Islet precursor cell (in vitro differentiated cells): ENCODE results near the gene ZNF778.
"Not testable (repeated sequence)": the region's sequence is repeated elsewhere in the genome, so short reads cannot be mapped to it uniquely, and the experiment has no call there.

Source experiments
- DNase-seq: peaks from one replicate; pipeline ENCODE4 v3.0.0-alpha.2; 2018

The ZNF778 gene

DNA sequence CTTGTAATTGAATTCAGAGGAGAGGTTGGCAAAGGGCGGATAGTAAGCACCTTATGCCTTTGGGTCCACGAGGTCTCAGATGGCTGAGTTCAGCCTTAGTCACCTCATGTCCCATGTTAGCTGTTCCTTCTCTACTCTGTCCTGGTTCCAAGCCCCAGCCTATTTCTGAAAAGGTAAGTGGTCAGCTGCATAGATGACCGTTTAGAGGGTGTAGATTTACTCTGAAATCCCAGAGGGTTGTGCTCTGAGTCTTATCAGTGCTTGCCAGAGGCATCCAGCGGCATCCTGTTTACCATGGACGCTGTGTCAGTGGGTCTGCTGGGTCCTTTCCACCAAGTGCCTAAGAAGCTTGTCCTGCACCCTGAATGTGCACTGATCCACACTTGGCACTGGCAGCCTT, 1.9 kb downstream of the ZNF778 start:
- DNase-seq, result no peak

DNA sequence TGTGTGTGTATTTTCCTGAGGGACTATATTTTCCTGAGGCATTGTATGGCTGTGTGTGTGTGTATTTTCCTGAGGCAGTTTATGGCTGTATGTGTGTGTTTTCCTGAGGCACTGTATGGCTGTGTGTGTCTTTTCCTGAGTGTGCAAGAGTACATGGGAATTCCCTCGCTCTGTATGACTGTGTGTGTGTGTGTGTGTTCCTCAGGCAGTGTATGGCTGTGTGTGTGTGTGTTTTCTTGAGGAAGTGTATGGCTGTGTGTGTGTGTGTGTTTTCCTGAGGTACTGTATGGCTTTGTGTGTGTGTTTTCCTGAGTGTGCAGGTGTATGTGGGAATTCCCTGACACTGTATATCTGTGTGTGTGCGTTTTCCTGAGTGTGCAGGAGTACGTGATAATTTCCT, 4.1 kb downstream of the ZNF778 start:
- no peak for DNase-seq

DNA sequence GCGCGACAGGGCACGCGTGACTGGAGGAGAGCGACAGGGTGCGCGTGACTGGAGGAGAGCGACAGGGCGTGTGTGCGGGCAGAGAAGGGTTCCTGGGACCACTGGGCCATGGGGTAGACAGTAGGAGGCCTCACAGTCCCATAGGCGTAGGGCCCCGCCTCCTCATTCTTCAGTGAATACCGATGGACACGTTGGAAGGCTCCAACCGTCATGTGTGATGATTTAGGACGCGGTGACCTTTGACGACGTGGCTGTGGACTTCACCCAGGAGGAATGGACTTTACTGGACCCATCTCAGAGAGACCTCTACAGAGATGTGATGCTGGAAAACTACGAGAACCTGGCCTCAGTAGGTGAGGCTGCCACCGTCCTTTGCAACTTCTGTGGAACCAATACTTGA, 5.4 kb downstream of the ZNF778 start:
- no peak for DNase-seq

DNA sequence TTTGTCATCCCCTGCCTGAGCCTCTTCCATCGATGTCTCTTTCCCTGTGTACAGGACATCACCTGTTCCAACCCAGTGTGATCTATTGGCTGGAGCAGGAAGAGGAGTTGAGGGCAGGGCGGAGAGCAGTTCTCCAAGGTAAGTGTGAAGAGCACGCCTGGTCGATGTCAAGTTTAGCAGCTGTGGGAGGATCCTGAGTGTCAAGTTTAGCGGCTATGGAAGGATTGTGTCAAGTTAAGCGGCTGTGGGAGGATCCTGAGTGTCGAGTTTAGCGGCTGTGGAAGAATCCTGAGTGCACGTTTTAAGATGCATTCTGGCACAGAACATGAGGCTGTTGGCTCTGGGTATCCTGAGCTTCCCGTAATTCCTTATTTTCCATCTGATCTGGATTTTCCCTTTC, 7.2 kb downstream of the ZNF778 start:
- no peak for DNase-seq

DNA sequence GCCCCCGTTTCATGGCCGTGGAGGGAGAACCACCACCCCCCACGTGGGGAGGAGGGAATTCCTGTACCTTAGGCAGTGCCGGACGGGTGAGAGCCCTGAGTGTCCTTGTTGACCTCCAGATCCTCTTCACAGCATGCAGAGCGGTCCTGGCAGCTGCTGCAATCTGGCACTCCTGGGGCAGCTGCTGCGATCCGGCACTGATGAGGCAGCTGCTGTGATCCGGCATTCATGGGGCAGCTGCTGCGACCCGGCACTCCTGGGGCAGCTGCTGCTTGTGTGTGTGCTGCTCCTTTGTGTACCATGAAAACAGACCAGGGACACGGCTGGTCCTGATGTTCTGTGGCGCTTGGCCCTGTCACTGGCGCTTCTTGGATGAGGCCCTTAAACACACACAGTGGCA, 12.8 kb downstream of the ZNF778 start:
- no peak for DNase-seq

DNA sequence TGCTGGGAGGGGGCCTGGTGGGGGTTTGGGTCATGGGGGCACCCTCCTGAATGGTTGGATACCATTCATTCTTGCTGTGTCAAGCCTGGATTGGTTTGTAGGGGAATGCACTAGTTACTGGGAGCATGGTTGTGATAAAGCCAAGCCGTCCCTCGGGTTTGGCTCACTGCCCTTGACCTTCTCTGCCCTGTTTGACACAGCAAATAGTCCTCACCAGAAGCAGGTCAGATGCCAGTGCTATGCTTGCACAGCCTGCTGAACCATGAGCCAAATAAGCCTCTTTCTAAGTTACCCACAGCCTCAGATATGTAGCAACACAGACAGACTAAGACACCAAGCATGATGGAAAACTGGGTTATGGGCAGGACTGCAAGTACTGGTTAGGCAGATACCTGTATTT, 14.6 kb downstream of the ZNF778 start:
- no peak for DNase-seq

DNA sequence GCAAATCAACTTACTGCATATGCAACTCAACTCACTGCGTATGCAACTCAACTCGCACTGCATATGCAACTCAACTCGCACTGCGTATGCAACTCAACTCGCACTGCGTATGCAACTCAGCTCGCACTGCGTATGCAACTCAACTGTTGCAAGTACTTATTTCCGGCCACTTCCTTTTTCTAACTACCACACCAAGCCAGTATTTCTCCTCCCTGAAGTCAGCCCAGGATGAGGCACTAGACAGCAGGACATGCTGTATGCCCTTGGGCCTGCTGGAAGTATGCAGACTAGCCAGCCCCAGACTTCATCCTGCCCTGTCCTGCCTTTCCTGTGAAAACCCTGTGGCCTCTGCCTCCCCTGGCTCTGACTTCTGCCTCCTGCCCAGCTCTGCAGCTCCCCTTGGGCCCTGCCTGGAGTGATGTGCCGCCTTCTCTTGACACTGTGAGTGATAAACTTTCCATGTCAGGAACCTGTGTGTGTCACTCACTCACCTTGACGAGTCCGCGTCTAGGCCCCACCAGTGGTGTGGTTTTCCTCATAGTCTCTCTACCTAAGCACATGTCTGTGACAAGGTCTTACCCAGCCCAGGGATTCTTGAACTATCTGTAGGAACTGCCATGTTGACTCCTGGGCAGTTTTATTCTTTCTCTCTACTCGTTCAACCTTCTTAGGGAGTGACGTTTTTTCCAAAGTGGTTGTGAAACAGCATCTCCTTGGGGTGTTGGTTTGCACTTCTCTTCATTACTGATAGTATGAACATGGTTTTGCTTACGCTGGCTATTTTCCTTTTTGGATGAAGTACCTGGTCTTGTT, 16.4 kb downstream of the ZNF778 start:
- no peak for DNase-seq

DNA sequence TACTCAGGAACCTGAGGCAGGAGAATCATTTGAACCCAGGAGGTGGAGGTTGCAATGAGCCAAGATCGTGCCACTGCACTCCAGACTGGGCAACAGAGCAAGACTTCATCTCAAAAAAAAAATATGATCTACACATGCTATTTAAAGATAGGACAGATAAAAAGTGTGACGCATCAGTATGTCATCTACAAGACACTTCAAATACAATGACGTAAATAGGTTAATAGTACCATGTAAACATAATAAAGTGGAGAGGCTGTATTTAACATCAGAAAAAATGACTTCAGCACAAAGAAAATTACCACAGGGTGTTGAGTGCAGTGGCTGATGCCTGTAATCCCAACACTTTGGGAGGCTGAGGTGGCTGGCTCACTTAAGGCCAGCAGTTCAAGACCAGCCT, 20.2 kb downstream of the ZNF778 start:
- DNase-seq, result no peak

DNA sequence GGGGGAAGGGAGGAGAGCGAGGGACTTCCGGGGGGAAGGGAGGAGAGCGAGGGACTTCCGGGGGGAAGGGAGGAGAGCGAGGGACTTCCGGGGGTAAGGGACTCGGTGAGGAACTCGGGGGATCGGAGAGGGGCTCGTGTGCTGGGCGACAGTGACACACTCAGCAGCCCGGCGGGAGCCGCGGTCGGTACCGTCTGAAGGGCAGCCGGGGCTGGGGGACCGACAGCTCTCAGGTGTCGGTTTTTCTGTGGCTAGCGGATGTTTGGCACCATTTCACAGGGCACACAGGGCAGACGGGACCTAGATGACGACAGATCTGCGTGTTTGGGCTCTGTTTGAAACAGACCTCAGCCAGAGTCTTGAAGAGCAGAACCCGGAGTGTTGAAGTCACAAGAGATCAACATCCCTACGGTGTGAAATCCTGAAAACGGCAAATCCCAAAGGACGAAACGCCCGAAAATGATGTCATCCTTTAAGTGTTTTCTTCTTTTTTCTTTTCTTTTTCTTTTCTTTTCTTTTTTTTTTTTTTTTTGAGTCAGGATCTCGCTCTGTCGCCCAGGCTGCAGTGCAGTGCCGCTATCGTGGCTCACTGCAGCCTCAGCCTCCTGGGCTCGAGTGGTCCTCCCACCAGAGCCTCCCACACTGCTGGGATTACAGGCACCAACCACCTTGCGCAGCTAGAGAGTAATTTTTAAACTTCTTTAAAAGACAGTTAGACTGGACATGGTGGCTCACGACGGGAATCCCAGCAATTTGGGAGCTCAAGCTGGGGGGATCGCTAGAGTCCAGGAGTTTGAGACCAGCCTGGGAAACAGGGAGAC, 23.9 kb downstream of the ZNF778 start:
- peak; percentile 83 for DNase-seq

DNA sequence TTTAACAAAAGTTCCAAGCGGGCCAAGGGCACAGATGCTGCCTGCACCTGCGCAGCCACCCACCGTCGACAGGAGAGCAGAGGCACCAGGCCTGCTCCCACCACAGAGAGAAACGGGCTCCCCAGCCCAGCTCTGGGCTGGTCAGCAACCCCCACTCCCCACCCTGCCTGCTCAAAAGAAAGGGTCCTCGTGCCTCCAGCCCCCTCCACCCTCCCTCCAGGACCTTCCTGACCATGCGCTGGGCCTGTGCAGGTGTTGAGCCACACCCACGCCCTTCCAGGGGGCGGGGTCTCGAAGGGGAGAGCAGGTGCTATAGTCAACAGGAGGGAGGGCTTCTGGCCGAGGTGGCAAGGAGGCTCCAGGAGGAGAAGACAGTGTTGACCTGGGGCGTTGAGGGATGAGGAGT, 25.3 kb downstream of the ZNF778 start:
- no peak for DNase-seq

DNA sequence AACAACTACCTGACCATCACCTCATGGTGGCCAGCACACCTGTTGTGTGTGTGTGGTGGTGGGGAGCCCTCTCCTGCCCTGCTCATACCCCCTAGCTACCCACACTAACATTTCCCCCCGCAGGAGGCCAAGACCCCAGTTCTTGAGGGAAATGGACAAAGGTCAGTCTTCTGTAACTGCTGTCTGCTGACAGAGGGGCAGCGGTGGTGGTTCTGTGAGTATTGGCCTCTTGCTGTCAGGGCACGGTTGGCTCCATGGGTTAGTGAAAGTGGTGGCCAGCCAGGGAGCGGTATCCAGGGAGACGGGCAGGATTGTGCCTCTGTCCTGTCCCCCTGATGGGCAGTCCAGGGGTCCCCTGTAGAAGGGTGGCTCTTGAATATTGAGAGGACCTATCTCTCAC, 26.2 kb downstream of the ZNF778 start:
- no peak for DNase-seq

DNA sequence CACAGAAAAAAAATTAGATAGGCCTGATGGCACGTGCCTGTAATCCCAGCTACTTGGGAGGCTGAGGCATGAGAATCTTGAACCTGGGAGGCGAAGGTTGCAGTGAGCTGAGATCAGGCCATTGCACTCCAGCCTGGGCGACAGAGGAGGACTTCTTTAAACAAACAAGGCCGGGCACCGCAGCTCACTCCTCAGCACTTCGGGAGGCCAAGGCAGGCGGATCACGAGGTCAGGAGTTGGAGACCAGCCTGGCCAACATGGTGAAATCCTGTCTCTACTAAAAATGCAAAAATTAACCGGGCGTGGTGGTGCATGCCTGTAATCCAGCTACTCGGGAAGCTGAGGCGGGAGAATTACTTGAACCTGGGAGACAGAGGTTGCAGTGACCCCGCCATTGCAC, 26.8 kb downstream of the ZNF778 start:
- not testable (repeated sequence) for DNase-seq

DNA sequence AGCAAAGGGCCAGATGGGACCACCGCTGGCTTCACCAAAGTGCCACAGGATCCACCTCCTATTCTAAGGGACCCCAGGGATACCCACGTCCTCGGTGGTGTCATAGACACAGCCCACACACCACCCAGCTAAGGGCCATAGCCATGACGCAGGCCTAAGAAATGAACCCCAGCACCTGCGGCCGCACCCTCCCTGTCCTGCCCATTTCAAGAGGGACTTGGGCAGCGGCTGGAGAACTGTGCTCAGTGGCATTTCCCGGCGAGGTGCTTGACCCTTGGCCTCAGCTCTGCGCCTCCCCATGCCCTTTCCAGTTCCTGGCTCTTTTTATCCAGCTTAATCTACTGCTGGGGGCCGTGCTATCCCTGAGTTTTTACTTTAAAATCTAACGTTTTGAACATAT, 27.3 kb downstream of the ZNF778 start:
- DNase-seq, result no peak

DNA sequence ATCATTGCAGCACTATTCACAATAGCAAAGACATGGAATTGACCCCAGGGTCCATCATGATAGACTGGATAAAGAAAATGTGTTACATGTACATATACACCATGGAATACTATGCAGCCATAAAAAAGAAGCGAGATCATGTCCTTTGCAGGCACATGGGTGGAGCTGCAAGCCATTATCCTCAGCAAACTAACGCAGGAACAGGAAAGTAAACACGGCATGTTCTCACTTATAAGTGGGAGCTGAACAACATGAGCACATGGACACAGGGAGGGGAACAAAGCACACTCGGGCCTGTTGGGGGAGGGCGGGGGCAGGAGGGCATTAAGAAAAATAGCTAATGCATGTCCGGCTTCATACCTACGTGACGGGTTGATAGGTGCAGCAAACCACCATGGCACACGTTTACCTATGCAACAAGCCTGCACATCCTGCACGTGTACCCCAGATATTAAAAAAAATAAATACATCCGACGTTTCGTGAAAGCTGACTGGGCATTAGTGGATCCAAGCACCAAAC, 28.9 kb downstream of the ZNF778 start:
- DNase-seq, result no peak

DNA sequence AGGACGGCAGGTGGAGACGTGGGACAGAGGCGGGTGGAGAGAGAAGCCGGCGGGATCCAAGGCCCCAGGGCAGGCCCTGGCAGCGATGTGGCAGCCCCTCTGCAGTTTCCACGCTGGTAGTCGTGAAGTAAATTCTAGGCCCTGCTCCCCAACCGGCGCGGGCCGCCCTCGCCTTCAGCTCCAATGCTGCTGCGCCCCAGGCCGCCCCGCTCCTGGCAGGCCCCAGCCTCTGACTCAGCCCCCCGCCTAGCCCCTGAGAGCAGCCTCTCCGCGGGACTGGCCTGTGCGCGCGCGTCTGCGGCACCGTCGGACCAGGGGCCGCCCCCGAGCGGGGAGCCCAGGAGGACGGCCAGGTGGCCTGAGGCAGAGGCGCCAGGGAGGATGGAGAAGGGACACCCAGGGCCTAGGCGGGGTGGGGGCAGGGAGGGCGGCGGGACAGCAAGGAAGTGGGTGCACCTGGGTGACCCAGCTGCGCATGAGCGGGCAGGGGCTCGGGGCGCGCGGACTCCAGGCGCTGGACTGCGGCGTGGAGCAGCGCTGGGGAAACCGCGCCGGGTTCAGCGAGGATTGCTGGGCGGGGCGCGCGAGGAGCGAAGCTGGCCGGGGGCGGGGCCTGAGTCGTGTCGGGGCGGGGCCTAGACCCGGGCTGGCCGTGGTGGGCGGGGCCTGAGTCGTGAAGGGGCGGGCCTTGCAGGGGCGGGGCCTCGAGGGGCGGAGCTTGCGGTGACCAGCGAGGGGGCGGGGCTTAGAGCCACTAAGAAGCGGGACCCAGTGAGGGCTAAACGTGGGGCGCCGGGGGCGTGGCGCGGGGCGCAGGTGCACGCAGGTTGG, 29.6 kb downstream of the ZNF778 start:
- peak; percentile 93 for DNase-seq

DNA sequence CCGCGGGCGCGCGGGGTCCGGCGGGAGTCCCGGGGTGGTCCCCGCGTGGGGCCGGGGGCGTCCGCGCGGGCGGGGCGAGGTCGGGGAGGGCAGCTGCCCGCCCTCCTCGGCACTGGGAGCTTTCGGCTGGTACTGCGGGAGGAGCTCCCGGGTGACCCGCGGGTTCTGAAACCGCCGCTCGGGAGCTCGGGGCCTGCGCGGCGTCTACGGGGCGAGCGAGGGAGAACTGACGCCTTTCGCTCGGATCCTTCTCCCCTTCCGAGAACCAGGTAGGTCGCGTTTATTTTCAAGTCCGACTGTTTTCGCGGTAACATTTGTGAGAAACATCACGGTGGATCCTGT, 30.2 kb downstream of the ZNF778 start:
- DNase-seq, result not testable (repeated sequence)

DNA sequence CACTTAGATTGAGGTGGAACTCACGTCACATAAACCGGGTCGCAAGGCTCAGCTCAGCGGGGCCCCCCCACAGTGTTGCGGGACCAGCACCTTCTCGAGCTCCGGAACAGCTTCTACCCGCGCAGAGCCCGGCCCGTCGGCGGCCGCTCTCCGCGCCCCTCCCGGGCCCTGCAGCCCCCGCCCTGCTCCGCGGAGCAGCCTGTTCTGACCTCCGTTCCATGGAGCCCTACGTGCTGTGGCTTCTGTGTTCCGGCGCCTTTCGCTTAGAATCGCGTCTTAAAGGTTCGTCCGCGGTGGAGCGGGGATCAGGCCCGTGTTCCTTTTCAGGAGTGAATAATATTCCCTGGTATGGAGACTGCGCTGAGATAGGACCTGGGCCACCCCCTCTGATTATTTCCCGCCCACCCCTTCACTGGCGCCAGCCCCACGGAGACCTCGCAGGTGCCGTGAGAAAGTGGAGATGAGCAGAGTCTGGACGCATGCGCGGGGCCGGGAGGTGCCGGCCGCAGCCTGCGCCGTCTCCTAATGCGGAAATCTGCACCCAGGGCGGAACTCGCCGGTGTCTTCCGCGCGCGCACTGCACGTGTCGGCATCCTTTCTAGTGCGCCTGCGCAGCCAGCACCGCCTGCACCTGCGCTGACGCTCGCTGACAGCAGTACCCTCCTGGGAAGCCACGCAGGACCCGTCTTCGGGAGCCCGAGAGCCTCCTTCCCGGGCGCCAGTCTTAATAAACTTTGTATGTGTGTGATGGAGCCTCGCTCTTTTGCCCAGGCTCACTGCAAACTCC, 30.9 kb downstream of the ZNF778 start:
- no peak for DNase-seq

DNA sequence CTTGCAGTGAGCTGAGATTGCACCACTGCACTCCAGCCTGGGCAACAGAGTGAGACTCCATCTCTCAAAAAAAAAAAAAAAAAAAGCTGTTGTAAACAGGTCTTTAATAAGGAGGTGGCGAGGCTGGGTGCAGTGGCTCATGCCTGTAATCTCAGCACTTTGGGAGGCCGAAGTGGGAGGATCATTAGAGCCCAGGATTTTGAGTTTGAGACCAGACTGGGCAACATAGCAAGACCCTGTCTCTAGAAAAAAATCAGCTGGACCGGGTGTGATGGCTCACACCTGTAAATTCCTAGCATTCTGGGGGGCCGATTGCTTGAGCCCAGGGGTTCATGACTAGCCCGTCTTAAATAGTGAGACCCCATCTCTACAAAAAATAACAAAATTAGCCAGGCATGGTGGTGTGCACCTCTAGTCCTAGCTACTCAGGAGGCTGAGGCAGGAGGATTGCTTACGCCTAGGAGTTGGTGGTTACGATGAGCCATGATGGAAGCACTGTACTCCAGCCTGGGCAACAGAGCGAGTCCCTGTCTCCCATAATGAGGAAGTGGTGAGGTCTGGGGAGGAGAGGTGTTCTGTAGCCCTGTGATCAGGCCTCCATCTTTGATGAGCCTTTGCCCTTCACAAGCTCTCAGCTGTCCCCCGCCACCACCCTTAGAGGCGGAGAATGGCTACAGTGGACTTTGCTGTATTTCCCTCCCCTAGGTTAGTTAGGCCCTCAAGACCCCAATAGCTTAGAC, 36.2 kb downstream of the ZNF778 start:
- DNase-seq, result no peak

DNA sequence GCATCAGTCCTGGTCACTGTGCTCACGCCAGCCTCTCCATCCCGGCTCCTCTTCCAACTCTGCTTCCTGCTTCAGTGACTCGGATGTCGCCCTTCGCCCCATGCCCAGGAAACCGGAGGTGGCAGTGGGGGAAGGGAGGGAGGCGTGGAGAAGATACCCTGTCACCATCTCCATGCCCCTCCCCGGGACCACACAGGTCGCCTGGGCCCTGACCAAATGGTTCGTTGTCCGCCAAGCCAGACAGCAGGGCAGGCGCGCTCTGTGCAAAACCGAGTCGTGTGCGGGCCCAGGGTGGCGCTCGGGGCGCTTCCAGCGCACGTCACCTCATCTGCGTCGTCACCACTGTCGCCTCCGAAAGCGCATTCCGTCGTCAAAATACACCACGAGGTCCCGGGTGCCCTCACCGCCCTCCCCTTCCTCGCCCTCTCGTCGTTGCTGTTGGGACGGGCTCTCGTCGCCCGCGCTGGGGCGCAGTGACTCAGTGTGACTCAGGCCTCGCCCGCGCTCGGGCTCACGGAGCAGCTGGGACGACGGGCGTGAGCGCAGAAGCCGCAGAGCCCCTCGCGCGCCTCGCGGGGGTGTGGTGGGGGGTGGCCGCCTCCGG, 39.2 kb downstream of the ZNF778 start:
- DNase-seq, result peak; percentile 83

DNA sequence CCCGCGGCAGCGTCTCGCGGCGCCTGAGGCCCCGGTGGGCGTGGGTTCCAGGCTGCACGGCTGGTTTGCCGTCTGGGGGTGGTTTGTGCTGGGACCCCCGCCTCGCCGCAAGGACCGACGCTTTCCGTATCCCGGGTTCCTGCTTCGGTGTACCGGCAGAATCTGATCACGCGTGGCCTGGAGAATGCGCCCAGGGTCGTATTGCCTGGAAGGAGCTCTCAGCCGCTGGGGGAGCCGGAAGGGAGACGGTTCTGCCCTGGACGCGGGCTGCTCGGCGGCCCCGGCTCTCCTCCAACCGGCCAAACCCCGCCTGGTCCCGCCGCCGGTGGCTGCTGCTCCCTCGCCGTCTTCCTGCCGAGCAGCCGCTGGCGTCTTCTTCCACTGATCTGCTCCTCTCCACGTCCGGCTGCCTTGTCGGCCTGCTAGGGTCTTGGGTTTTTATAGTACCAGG, 39.8 kb downstream of the ZNF778 start:
- peak; percentile 64 for DNase-seq
